CD14-positive monocyte (primary cell): ENCODE data around the gene SLC1A3. TPM values are rescaled to one million over a fixed set of nuclear protein-coding genes. Genes with fewer than 3 reads are reported as not detected.

ENCODE experiments used
- DNase-seq, 3 donors: peaks; one replicate each; pipeline ENCODE4 v3.0.0-alpha.2; 2011 to 2022
- H2AFZ ChIP-seq: 2 replicates; pipeline ENCODE4 v1.6.0; 2012; ENCODE audit warnings: mild to moderate bottlenecking, low read depth, low read length, inconsistent platforms; ENCODE audit not compliant: insufficient read depth, poor library complexity, severe bottlenecking
- H3K27ac ChIP-seq, 2 donors: 1 replicate in 1 of 2; 2 replicates in 1 of 2; pipeline ENCODE4 v1.5.1; 2012 to 2013; ENCODE audit warnings: low read length in 2 of 2, control low read depth in 1 of 2, inconsistent platforms in 1 of 2, low read depth in 1 of 2, mild to moderate bottlenecking in 1 of 2
- H3K27me3 ChIP-seq, 2 donors: one replicate each; pipeline versions ENCODE4 v1.6.0 to v1.6.1; 2011 to 2013; ENCODE audit warnings: low read length in 2 of 2; ENCODE audit not compliant: control insufficient read depth in 2 of 2, insufficient read depth in 2 of 2
- H3K36me3 ChIP-seq, 2 donors: replicated peaks in 1 of 2; 1 replicate in 1 of 2; 2 replicates in 1 of 2; pipeline versions ENCODE4 v1.5.1 to v1.6.1; 2012 to 2013; ENCODE audit warnings: low read length in 2 of 2, control low read depth in 1 of 2, inconsistent platforms in 1 of 2, mild to moderate bottlenecking in 1 of 2; ENCODE audit not compliant: insufficient read depth in 2 of 2, control insufficient read depth in 1 of 2
- H3K4me1 ChIP-seq, 2 donors: 1 replicate in 1 of 2; 2 replicates in 1 of 2; pipeline versions ENCODE4 v1.5.1 to v1.6.1; 2012 to 2013; ENCODE audit warnings: low read length in 2 of 2, control low read depth in 1 of 2, inconsistent platforms in 1 of 2, mild to moderate bottlenecking in 1 of 2, moderate library complexity in 1 of 2; ENCODE audit not compliant: insufficient read depth in 2 of 2, control insufficient read depth in 1 of 2
- H3K4me2 ChIP-seq: replicated peaks from 2 replicates; pipeline ENCODE3; 2012; ENCODE audit warnings: low read length, moderate library complexity, mild to moderate bottlenecking; ENCODE audit not compliant: poor library complexity, severe bottlenecking; ENCODE audit errors: extremely low read depth
- H3K4me3 ChIP-seq, 3 experiments: fragments of 200-600 bp in 1 of 3; sonication (generic) in 1 of 3; replicated peaks in 1 of 3; 1 replicate in 2 of 3; 2 replicates in 1 of 3; pipeline ENCODE4 v1.5.1; 2011 to 2013; ENCODE audit warnings: low read length in 3 of 3, mild to moderate bottlenecking in 3 of 3, control low read depth in 2 of 3, low read depth in 2 of 3, inconsistent platforms in 1 of 3, moderate library complexity in 1 of 3
- H3K79me2 ChIP-seq: 2 replicates; pipeline ENCODE4 v1.6.0; 2012; ENCODE audit warnings: mild to moderate bottlenecking, control low read depth, inconsistent platforms, low read length, moderate library complexity; ENCODE audit not compliant: insufficient read depth
- H3K9ac ChIP-seq: 2 replicates; pipeline ENCODE4 v1.6.0; 2017; ENCODE audit warnings: low read length, mild to moderate bottlenecking; ENCODE audit not compliant: insufficient read depth, poor library complexity, severe bottlenecking
- H3K9me3 ChIP-seq, 2 donors: replicated peaks in 1 of 2; 1 replicate in 1 of 2; 2 replicates in 1 of 2; pipeline versions ENCODE4 v1.5.1 to v1.6.1; 2012 to 2013; ENCODE audit warnings: low read length in 2 of 2, control low read depth in 1 of 2; ENCODE audit not compliant: control insufficient read depth in 1 of 2, insufficient read depth in 1 of 2
- H4K20me1 ChIP-seq: 2 replicates; pipeline ENCODE4 v1.6.0; 2012; ENCODE audit warnings: mild to moderate bottlenecking, low read length, control low read depth, moderate library complexity; ENCODE audit not compliant: insufficient read depth
- H3K27ac Mint-ChIP-seq, 7 donors: one replicate each; pipeline ENCODE4 v1.8.0; 2020; ENCODE audit warnings: mild to moderate bottlenecking in 7 of 7, mixed read lengths in 7 of 7, moderate library complexity in 6 of 7, inconsistent platforms in 2 of 7
- H3K27me3 Mint-ChIP-seq, 3 donors: one replicate each; pipeline ENCODE4 v1.8.0; 2021 to 2022; ENCODE audit warnings: low read depth in 3 of 3, mild to moderate bottlenecking in 3 of 3, mixed read lengths in 3 of 3, moderate library complexity in 3 of 3, inconsistent platforms in 1 of 3
- H3K36me3 Mint-ChIP-seq, 2 donors: one replicate each; pipeline ENCODE4 v1.8.0; 2020; ENCODE audit warnings: mixed read lengths in 2 of 2, inconsistent platforms in 1 of 2, mild to moderate bottlenecking in 1 of 2
- H3K4me1 Mint-ChIP-seq: one replicate; pipeline ENCODE4 v1.8.0; 2020; ENCODE audit warnings: mild to moderate bottlenecking, mixed read lengths
- H3K4me3 Mint-ChIP-seq, 2 donors: one replicate each; pipeline ENCODE4 v1.8.0; 2020; ENCODE audit warnings: mild to moderate bottlenecking in 2 of 2, mixed read lengths in 2 of 2, moderate library complexity in 1 of 2
- H3K9me3 Mint-ChIP-seq, 7 donors: one replicate each; pipeline ENCODE4 v1.8.0; 2020 to 2022; ENCODE audit warnings: mixed read lengths in 7 of 7, mild to moderate bottlenecking in 6 of 7, moderate library complexity in 6 of 7, inconsistent platforms in 2 of 7
- WGBS: methylation state at CpG from one replicate; pipeline ENCODE4 v1.1.5; 2013; ENCODE audit warnings: missing lambda C conversion rate; ENCODE audit not compliant: insufficient coverage; 5-methylcytosine and 5-hydroxymethylcytosine counted together
- intact Hi-C, 2 donors: fragments of 100-400 bp; cut with micrococcal nuclease; formaldehyde crosslinking; loops; one replicate each; pipeline versions ENCODE4 v1.15.0 to v1.15.1; 2023
- polyA plus RNA-seq, 3 donors: library from polyadenylated mRNA; depleted of rRNA in 1 of 3; unstranded in 2 of 3; stranded (reverse) in 1 of 3; fragments of 300-500 nt in 2 of 3; fragments of >200 nt in 1 of 3; fragmentation: Illumina TruSeq in 2 of 3; gene quantifications; 1 replicate in 2 of 3; 2 replicates in 1 of 3; pipeline ENCODE4 v1.2.3, GENCODE V29; 2012 to 2021
- TF ChIP-seq, protein P1 (sequence below): fragments of 200-600 bp; IDR thresholded peaks from one replicate; pipeline ENCODE4 v1.8.0; 2022; ENCODE audit warnings: antibody characterized with exemption, mild to moderate bottlenecking

Gene SLC1A3
- polyA plus RNA-seq, 3 donors, result 1.2 to 3.3 (median 1.3) TPM

DNA sequence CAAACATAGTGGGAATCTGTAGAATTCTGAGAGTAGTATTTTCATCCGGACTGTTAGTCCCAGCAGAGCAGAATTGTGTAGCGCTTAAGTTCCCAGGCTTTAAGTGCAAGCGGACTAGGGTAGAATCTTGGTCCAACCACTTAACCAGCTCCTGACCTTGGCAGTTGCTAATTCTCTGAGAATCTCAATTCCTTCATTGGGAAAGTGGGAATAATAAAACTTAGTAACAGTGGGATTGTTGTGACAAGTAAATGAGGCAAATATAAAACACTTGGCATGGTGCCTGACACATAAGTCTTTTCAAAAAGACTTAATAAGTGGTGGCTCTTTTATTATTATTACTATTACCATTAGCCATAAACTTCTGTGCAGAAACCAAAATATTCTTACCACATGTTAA lies 8.4 kb upstream of the SLC1A3 start:
- DNase-seq, result no peak
- WGBS, result no CpG with 5 or more reads among the region's 3 CpGs
- Histone ChIP-seq H3K27ac (no peak overlapping the region), H3K4me2 (no peak overlapping the region), H3K79me2 (no peaks in the 10 kb centered on the region), H3K9ac (no peak overlapping the region), H3K27me3 (no peaks in the 10 kb centered on the region), H3K9me3 (no peaks in the 10 kb centered on the region), H3K4me3 (no peak overlapping the region), H3K4me1 (peaks cover 15 to 20% of the 10 kb centered on the region in 2 donors), H4K20me1 (no peaks in the 10 kb centered on the region), H3K36me3 (no peaks in the 10 kb centered on the region), H2AFZ (no peak overlapping the region)
- no peaks in the 10 kb centered on the region for H3K36me3 Mint-ChIP-seq
- H3K4me1 Mint-ChIP-seq, result peaks cover 23% of the 10 kb centered on the region
- H3K9me3 Mint-ChIP-seq, result peaks cover 0 to 7% (median 0%) of the 10 kb centered on the region in 7 donors
- no peak overlapping the region for H3K27ac Mint-ChIP-seq
- intact Hi-C loops, result no loop called here
- H3K27me3 Mint-ChIP-seq, result peaks cover 0 to 6% (median 0%) of the 10 kb centered on the region in 3 donors
- H3K4me3 Mint-ChIP-seq, result no peak overlapping the region
- TF ChIP-seq, protein P1, sequence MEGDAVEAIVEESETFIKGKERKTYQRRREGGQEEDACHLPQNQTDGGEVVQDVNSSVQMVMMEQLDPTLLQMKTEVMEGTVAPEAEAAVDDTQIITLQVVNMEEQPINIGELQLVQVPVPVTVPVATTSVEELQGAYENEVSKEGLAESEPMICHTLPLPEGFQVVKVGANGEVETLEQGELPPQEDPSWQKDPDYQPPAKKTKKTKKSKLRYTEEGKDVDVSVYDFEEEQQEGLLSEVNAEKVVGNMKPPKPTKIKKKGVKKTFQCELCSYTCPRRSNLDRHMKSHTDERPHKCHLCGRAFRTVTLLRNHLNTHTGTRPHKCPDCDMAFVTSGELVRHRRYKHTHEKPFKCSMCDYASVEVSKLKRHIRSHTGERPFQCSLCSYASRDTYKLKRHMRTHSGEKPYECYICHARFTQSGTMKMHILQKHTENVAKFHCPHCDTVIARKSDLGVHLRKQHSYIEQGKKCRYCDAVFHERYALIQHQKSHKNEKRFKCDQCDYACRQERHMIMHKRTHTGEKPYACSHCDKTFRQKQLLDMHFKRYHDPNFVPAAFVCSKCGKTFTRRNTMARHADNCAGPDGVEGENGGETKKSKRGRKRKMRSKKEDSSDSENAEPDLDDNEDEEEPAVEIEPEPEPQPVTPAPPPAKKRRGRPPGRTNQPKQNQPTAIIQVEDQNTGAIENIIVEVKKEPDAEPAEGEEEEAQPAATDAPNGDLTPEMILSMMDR, result no peak

GRCh38 chr5:36599986-36600779 lies 6.2 kb upstream of the SLC1A3 start:
- no peaks in the 10 kb centered on the region for H4K20me1 ChIP-seq
- no peak overlapping the region for H2AFZ ChIP-seq
- Mint-ChIP-seq H3K27ac (no peak overlapping the region), H3K4me3 (no peak overlapping the region), H3K9me3 (peaks cover 0 to 7% (median 0%) of the 10 kb centered on the region in 7 donors), H3K27me3 (peaks cover 0 to 6% (median 0%) of the 10 kb centered on the region in 3 donors), H3K4me1 (peaks cover 8% of the 10 kb centered on the region), H3K36me3 (no peaks in the 10 kb centered on the region)
- no peak overlapping the region for H3K27ac ChIP-seq
- H3K4me2 ChIP-seq, result no peak overlapping the region
- intact Hi-C loops, result loop anchor here in 1 of 2 donors (10.0 kb wide), 1 partner anchor 55 kb away; no protein-coding TSS in a partner anchor
- DNase-seq, result no peak
- WGBS, result 100% methylated on average over 1 of the region's 6 CpGs
- H3K4me3 ChIP-seq, result no peak overlapping the region
- no peaks in the 10 kb centered on the region for H3K9me3 ChIP-seq
- no peaks in the 10 kb centered on the region for H3K79me2 ChIP-seq
- H3K36me3 ChIP-seq, result no peaks in the 10 kb centered on the region
- no peaks in the 10 kb centered on the region for H3K27me3 ChIP-seq
- no peak overlapping the region for H3K9ac ChIP-seq
- TF ChIP-seq, protein P1, result no peak
- H3K4me1 ChIP-seq, result peaks cover 3 to 4% of the 10 kb centered on the region in 2 donors
